ENCODE measurements around the gene GRIN2A.

GRIN2A gene

DNA sequence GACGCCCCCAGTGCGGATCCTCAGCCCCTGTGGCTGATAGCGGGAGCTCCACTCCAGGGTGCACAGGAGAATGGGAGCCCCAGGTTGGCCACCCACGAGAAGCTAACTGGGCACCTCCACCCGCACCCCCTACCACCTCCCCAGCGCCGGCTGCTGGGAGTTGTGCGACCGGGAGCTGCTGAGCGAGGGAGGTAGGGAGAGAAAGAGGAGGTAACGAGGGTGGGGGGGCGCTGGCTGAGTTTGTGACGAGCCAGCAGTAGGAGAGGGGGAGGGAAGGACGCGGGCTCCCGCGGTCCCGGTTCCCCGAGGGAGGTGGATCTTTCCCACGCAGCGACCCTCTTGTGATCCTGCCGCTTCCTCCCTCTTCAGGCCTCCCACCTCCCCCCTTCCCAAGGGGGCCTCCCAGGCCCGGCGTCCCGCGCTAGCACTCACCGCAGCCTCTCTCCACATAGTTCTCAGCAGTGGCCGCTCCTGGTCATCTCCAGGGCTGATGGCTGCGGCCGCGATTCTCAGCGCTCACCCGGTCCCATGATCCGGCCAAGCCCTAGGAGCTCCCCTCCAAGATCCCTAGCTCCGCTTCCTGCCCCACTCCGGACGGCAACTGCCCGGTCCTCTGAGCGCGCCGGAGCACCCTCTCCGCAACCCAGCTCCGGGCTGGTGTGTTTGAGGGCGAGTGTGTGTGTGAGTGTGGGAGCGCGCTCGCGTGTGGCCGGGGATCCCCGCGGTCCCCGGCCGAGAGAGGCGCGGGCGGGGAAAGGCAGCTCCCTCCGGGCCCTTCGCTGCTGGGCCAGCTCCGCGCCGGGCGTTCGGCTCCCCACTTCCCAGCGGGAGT lies at the start of gene GRIN2A:
Gene GRIN2A, minus strand, starts transcription at position 207 of the 832 bp plus-strand sequence. CDS start 2,017 bp downstream, outside the sequence.
- DNase-seq, result no peak

- no peak for DNase-seq
Measured at GRCh38 chr16:10231563-10231962, 49.3 kb upstream of the GRIN2A start.

GRCh38 chr16:10228779-10229178 lies 46.6 kb upstream of the GRIN2A start:
- no peak for DNase-seq

- DNase-seq, result no peak
Measured at GRCh38 chr16:10226987-10227306, 44.7 kb upstream of the GRIN2A start.

- DNase-seq, result no peak
Measured at GRCh38 chr16:10226141-10226986, 44.1 kb upstream of the GRIN2A start.

DNA sequence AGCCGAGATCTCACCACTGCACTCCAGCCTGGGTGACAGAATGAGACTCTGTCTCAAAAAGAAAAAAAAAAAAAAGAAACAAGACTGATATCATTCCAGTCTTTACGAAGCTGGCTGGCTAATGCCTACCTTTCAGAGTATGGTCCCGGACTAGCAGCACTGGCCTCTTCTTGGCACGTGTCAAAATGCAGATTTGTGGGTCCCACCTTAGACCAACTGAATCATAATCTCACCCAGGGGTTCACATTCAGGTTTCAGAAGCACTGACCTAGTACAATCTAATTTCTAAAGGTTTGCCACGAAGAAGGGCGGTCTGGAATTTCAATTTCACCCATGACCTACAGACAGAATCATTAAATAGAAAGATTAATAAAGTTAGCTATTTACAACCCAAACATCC lies 43.4 kb upstream of the GRIN2A start:
- no peak for DNase-seq

GRCh38 chr16:10224850-10225249 lies 42.6 kb upstream of the GRIN2A start:
- no peak for DNase-seq

DNA sequence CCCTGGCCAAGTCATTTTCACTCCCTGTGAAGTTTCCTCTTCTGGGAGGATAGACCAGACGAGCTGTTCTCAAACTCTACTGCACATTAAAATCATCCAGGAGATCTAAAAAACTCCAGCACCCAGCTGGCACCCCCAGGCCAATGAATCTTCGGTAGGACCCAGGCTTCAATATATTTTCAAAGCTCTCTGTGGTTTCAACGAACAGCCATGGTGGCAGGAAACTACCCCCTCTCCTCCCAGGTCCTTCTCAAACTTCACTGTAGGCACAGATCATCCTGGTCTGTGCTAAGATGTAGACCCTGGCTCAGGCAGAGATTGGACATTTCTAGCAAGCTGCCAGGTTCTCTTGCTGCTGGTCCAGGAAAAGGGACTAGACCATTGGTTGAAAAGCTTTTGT lies 38.7 kb upstream of the GRIN2A start:
- no peak for DNase-seq

DNA sequence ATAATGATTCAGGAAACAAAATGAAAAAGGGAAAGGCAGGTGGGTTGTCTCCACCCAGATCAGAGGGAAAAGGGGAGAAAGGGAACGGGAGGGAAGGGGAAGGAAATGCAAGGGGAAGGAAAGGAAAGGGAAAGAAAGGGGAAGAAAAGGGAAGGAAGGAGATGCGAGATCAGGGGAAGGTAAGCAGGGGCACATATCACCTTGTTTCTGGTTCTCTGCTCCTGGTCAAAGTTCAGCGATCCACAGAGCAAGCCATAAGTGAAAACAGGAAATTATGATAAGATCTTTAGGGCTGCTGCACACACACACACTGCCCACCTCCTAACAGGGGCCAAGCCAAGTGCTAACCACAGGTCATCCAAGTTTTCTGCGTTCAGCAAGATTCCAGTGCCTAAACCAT lies 37.5 kb upstream of the GRIN2A start:
- no peak for DNase-seq

GRCh38 chr16:10218490-10219206 lies 36.4 kb upstream of the GRIN2A start:
- DNase-seq, result no peak

DNA sequence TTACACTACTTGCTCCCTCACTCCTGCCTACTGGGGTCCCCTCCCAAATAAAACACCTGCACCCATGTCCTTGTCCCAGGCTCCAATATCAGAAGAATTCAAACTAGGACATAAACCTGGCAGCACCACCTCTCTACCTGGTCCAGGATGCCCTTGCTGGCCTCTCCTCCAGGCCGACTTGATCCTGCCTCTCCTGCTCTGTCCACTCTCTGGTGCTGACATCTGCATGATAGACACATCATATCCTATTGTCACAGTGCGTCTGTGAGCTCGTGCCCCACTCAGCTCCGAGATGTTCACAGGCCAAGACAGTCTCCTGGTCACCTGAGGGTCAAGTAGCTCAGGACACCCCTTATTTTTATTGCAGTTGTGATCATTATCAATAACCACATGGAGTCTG lies 31.5 kb upstream of the GRIN2A start:
- no peak for DNase-seq

DNA sequence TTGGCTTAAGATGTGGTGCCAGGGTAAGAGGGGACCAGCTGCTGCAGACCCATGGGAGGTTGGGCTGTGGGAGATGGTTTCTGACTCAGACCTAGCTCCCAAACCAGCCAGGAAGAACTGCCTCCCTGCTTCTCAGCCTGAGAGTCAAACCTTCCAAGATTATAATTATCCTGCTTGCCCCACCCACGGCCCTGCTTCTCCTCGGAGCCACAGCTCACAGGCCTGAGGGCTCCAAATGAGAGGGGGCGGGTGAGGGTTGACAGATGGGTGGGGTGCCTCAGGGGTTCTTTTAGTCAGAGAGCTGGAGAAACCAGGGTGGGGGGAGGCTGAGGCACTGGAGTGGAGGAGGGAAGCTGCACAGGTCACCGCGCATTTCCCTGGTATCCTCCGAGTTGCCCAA lies 28.7 kb upstream of the GRIN2A start:
- DNase-seq, result no peak

DNA sequence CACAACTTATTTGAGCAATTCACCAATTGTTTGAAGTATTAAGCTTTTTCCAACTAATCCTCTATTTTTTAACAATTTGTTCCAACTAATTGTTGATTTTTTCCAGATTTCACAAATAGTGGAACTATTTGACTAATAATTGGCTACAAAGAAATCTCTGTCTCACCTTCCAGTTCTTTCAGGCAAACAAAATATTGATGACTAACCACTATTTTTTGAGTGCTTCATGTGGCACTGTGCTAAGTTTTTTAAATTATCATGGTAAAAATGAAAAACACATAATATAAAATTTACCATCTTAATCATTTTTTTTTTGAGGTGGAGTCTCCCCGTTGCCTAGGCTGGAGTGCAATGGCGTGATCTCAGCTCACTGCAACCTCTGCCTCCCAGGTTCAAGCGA lies 24.6 kb upstream of the GRIN2A start:
- DNase-seq, result no peak

DNA sequence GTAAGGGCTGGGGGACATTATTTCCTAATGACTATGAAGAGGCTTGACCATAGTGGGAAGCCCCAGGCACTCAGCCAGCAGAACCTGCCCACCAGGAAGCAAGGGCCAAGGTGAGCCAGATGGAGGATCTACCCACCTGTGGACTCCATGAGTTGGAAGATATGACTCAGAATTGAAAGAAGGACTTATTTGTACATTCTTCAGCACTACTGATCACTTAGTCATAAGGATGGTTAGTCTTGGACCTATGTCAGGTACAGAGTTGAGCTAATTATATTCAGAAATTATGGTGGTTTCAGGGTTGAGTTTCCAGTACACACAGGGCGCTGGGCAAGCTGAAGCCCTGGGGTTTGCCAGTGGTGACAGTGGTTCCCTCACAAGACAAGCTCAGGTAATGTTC lies 24.0 kb upstream of the GRIN2A start:
- no peak for DNase-seq

GRCh38 chr16:10205688-10206087 lies 23.5 kb upstream of the GRIN2A start:
- no peak for DNase-seq

GRCh38 chr16:10202649-10203048 lies 20.4 kb upstream of the GRIN2A start:
- no peak for DNase-seq

GRCh38 chr16:10200637-10201586 lies 18.7 kb upstream of the GRIN2A start:
- DNase-seq, result no peak

- DNase-seq, result no peak
Measured at GRCh38 chr16:10196999-10197398, 14.8 kb upstream of the GRIN2A start.

DNA sequence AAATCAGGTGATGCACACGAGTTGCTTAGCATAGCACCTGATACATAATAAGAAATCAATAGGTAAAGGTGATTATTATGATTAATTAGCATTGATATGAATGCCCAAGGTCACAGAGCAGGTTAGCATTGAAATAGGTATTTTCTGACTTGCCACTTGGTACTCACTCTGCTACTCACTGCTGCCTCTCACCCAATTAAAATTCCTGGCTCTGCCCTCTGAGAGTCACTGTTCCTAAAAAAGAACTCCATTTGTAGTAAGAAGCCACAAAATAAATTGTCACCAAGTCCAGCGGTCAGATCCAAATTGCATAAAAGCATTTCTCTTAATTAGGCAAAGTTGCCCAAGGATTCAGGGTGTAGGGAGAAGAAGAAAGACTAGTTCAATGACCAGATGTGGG lies 8.9 kb upstream of the GRIN2A start:
- DNase-seq, result no peak

DNA sequence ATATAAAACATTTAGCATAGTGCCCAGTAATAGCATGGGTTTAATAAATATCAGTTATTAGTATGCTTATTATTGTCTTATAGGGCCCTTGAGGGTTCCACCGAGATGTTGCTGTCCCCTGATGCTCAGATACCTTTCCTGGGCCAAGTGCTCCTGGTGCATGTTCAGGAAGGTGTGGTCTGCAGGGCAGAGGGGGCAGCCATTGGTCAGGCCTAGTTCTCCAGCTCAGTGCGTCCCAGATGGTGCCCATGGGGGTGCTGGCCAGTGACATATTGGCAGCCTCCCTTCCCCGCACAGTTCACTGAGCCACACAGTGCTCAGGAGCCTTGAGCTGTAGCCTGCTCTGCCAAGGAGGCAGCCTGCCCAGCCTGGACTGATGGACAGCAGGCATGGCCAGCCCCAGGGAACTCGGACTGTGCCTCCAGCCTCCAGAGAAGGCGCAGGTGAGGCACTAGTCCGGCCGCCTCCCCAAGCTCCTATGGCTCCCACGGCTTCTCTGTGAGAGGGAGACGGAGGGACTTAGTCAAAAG lies 7.7 kb upstream of the GRIN2A start:
- no peak for DNase-seq

- DNase-seq, result no peak
Measured at GRCh38 chr16:10188236-10188635, 6.0 kb upstream of the GRIN2A start.

Data from NCI-H187 treated with DMSO at 0.1 percent for 48 hours (cell line).